ENCODE results near the gene FBXO15. TPM values are rescaled to one million over a fixed set of nuclear protein-coding genes. Genes with fewer than 3 reads are reported as not detected.

FBXO15 gene
- total and polyA plus RNA-seq, 12 donors: 0.93 to 8.7 (median 2.8) TPM

DNA sequence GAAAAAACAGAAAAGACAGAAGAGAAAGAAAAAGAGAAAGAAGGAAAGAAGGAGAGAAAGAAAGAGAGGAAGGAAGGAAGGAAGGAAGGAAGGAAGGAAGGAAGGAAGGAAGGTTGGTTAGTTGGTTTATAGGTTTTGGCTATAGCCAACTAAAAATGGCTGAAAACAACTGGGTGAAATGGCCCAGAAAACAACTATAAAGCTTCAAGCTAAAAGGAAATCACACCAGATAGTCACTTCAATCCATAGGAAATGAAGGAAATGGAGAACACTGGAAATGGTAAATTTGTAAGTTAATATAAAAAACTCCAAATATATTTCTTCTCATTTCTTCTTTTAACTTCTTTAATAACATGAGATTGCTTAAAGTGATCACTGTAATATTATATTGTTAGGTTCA is 118.5 kb downstream of the FBXO15 start:
- Histone ChIP-seq H3K4me1 (replicated peaks in 1 of 2) (no peaks in the 10 kb centered on the region), H3K27me3 (no peaks in the 10 kb centered on the region), H3K9me3 (replicated peaks in 1 of 3) (no peaks in the 10 kb centered on the region), H3K27ac (no peak overlapping the region), H3K36me3 (replicated peaks in 1 of 2) (no peaks in the 10 kb centered on the region), H3K4me3 (no peak overlapping the region)
- intact Hi-C loops (cut with DNase I): loop anchor here in 1 of 2 donors (10.0 kb wide), 1 partner anchor 316 kb away; no protein-coding TSS in a partner anchor
- no peak for TF ChIP-seq POLR2A (IDR thresholded peaks at IDR 0.05)
- TF ChIP-seq, protein P1, sequence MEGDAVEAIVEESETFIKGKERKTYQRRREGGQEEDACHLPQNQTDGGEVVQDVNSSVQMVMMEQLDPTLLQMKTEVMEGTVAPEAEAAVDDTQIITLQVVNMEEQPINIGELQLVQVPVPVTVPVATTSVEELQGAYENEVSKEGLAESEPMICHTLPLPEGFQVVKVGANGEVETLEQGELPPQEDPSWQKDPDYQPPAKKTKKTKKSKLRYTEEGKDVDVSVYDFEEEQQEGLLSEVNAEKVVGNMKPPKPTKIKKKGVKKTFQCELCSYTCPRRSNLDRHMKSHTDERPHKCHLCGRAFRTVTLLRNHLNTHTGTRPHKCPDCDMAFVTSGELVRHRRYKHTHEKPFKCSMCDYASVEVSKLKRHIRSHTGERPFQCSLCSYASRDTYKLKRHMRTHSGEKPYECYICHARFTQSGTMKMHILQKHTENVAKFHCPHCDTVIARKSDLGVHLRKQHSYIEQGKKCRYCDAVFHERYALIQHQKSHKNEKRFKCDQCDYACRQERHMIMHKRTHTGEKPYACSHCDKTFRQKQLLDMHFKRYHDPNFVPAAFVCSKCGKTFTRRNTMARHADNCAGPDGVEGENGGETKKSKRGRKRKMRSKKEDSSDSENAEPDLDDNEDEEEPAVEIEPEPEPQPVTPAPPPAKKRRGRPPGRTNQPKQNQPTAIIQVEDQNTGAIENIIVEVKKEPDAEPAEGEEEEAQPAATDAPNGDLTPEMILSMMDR (IDR thresholded peaks at IDR 0.05): no peak
- DNase-seq: no peak

Other genes with a start within 250 kb of the FBXO15 start
- gene TIMM21, start 689 bp upstream of the FBXO15 start, total RNA-seq: 10 to 100 TPM in 8 of 9 donors, 1 to 10 TPM in 1; 7.1 to 52.4 (median 35.5) TPM
- gene TIMM21, start 689 bp upstream of the FBXO15 start, polyA plus RNA-seq: 100 to 1,000 TPM in 1 of 3 donors, 10 to 100 TPM in 2; 17.7 to 102 (median 18.2) TPM
- gene CYB5A, start 144.1 kb upstream of the FBXO15 start, total RNA-seq: 100 to 1,000 TPM in 6 of 9 donors, 10 to 100 TPM in 3; 70.8 to 286 (median 138) TPM
- 100 to 1,000 TPM in 1 of 3 donors, 10 to 100 TPM in 2; 62.0 to 207 (median 84.4) TPM for gene CYB5A, start 144.1 kb upstream of the FBXO15 start, polyA plus RNA-seq
- gene C18orf63, start 168.0 kb upstream of the FBXO15 start, total RNA-seq: under 1 TPM in 1 of 9 donors, not detected in 8; under 0.01 TPM
- gene C18orf63, start 168.0 kb upstream of the FBXO15 start, polyA plus RNA-seq: not detected

Measured in adrenal gland (tissue), 12 donors.